GM18505 (cell line): ENCODE measurements around the gene TLK2.
"Not testable (repeated sequence)": the region's sequence is repeated elsewhere in the genome, so short reads cannot be mapped to it uniquely, and the experiment has no call there.

Experiments used
- ATAC-seq: cut with Tn5 transposase; IDR thresholded peaks from one replicate; pipeline ENCODE4 v1.9.1; 2021; ENCODE audit not compliant: unreplicated experiment
- POLR2A ChIP-seq: IDR thresholded peaks from 4 replicates; pipeline ENCODE4 v1.6.1; 2011; ENCODE audit warnings: borderline replicate concordance; ENCODE audit not compliant: insufficient read depth, insufficient read length; ENCODE audit errors: extremely low read depth

TLK2 gene

DNA sequence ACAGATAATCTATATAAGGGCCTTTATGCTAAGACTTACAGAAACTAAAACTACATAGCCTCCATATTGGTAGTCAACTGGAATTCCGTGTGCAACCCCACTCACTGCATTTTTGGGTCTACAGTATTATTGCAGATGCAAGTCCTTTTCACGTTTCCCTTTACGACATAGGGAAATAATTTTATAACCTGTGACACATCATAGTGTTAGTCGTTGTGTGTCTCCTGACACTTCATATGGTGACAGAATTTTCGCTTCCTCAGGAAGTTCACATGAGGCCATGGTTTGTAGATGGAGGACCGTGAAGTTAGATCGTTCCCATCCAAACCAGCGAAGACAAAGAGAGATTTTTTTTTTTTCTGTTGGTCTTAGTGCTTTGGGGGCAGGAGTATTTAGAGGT is 133.1 kb downstream of the TLK2 start:
- no peak for ATAC-seq
- TF ChIP-seq POLR2A: no peak

GRCh38 chr17:62612289-62612688 is 133.7 kb downstream of the TLK2 start:
- not testable (repeated sequence) for ATAC-seq

DNA sequence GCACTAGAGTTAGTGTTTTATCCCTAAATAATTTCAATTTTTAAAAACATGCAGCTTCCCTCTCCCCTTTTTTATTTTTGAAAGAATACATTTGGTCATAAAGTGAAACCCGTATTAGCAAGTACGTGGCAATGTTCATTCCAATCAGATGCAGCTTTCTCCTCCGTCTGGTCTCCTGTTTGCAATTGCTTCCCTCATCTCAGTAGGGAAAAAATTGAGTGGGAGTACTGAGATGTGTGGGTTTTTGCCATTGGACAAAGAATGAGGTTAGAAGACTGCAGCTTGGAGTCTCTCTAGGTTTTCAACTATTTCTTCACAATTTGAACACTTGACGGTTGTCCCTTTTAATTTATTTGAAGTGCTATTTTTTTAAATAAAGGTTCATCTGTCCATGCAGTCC is 134.5 kb downstream of the TLK2 start:
- not testable (repeated sequence) for ATAC-seq

GRCh38 chr17:62614142-62614541 is 135.5 kb downstream of the TLK2 start:
- no peak for TF ChIP-seq POLR2A
- no peak for ATAC-seq

DNA sequence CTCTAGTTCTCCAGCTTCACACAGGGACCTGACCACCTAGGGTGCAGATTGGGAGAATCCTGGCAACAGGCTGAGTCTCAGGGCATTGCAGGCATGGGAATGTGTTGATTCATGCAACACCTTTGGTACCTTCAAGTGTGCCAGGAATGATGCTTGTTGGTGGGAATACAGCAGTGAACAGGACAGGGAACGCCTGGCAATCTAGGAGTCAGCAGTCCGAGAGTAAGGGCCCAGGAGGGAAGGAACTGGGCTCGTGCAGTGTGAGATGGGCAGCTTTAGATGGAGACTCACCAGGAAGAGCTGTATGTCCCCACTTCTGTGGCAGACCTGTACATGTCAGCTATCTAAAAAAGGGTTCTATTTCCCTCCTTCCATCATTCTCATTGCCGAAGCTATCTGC is 136.9 kb downstream of the TLK2 start:
- ATAC-seq: no peak
- TF ChIP-seq POLR2A: no peak

DNA sequence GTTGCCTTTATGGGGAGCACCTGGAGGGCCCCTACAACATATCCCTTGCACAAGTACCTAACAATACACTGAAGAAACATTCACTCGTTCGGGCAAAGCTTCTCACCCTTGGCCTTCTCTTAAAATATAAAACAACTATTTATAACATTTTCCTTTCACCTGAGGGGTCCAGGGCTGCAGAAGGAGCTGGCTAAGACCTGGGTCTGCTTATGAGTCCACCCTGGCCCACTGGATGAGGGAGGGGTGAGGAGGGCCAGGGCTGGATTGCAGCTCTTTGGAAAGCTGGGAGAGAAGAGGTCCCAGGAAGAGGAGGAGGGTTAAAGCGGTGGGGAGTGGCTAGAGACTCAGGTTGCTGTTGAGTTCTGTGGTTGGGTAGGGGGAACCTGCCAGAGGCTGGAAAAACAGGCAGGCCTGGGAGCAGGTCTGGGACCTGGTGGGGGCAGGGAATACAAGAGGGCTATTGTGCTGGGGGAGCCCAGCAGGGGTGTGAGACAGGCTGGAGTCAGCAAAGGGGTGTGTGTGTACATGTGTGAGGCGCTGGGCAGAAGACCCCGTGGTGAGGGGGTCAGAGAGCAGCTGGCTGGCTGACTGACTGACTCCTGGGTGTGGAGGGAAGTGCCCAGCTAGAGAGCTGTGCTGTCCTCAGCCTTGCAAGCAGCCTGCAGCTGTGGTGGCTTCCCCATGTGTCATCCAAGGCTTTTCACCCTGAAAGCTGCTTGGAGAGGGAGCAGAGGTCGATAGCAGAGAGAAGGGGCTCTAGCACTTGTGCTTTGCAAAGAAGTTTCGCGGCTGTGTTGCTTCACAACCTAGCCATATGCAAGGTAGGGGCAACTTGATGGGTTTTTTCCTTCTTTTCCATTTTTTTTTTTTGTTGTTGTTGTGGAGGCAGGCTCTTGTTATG is 138.6 kb downstream of the TLK2 start:
- no peak for ATAC-seq
- TF ChIP-seq POLR2A: no peak

DNA sequence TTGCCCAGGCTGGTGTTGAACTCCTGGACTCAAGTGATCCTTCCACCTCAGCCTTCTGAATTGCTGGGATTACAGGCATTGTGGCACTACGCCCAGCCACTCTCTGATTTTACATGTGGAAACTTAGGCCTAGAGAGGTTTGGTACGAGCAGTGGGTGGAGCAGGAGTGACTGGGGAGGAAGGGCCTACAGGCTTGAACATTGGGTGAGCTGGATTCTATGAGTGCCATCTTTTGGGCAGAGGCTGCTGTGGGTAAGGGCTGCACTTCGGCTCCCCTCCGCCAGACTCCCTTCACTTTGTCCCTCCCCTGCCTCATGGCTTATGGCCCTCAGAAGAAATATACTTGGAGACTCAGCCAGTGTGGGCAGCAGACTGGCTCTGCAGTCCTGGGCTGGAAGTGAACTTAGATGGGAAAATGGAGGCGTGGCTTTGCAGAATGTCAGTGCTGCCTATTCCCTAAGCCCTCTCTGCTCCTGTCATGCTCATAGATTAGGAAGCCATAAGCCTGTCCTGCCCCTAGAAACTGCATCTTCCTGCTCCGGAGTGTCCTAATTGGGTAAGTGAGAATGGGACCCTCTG is 139.4 kb downstream of the TLK2 start:
- no peak for TF ChIP-seq POLR2A
- no peak for ATAC-seq

- TF ChIP-seq POLR2A: peak; percentile 13
- no peak for ATAC-seq
Measured at GRCh38 chr17:62618647-62619416, 140.2 kb downstream of the TLK2 start.

- no peak for ATAC-seq
- TF ChIP-seq POLR2A: no peak
Measured at GRCh38 chr17:62619417-62620155, 141.0 kb downstream of the TLK2 start.

GRCh38 chr17:62621223-62621622 is 142.6 kb downstream of the TLK2 start:
- no peak for ATAC-seq
- TF ChIP-seq POLR2A: no peak

DNA sequence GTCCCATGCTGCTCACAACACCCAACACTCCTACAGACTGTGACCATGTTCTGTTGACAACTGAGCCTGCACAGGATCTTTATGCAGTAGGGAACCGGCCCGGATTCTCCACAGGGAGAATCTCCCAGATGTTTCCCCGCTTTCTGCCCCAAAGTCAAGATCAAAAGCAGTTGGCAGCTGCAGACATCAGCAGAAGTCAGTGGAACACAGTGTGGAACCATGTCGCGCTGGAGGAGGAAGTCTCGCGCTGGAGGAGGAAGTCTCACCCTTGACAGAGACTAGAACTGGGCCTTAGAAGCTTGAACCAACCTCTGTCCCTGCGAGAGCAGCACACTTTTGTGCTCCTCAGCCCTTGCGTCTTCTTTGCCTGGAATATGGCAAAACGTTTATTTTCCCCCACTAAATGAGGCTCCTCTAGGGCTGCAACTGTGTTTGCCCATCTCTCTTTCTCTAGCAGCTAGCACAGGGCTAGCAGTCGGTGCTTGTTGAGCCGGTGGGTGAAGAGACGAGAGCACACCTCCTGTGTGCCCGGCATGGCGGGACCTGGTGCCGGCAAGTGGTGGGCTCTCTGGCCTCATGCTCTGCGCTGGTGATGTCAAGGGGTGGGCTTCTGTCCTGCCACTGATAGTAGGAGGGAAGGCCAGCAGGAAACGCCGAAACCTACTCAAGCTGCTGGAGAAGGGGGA is 146.7 kb downstream of the TLK2 start:
- no peak for ATAC-seq
- no peak for TF ChIP-seq POLR2A

DNA sequence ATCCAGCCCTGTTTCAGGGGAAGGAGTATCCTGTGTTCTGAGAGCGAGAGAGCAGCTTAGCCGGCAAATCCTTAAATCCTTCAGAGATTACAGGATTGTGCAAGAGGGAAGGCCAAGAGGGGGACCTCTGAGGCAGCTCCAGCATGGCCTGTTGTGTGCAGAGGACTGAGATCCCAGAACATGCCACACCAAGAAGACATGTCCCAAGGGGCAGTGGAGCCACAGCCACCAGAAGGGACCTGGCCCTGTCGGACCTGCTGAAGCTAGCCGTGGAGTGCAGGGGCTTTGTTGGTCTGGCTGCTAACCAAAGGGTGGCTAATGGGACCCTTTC is 147.2 kb downstream of the TLK2 start:
- TF ChIP-seq POLR2A: no peak
- no peak for ATAC-seq

GRCh38 chr17:62626719-62627218 is 148.1 kb downstream of the TLK2 start:
- no peak for ATAC-seq
- no peak for TF ChIP-seq POLR2A

GRCh38 chr17:62627219-62627903 is 148.7 kb downstream of the TLK2 start, which contains the start of gene MRC2:
Gene MRC2, plus strand, starts transcription at chr17:62627670. Its CDS starts 133 bp downstream, at chr17:62627803.
- ATAC-seq: no peak
- TF ChIP-seq POLR2A: no peak
